Activated naive CD4-positive, alpha-beta T cell treated with anti-CD3 and anti-CD28 coated beads, Interleukin-2, amount 50 U/mL, for 72 hours (primary cell): Measurements from ENCODE around the gene ENTPD5. TPM values are rescaled to one million over a fixed set of nuclear protein-coding genes. Genes with fewer than 3 reads are reported as not detected.

Experiments used
- ATAC-seq, 2 donors: fragments of 150-1000 bp; cut with Tn5 transposase; 2 replicates each; pipeline ENCODE4 v1.10.0; 2021; ENCODE audit warnings: mild to moderate bottlenecking in 2 of 2, moderate library complexity in 2 of 2
- DNase-seq, 2 donors: peaks; one replicate each; pipeline ENCODE4 v3.0.0; 2021 to 2022; ENCODE audit warnings: low spot score in 2 of 2
- H3K27ac Mint-ChIP-seq, 2 donors: one replicate each; pipeline ENCODE4 v1.8.0; 2022; ENCODE audit warnings: mild to moderate bottlenecking in 2 of 2, mixed read lengths in 2 of 2
- H3K36me3 Mint-ChIP-seq, 2 donors: one replicate each; pipeline ENCODE4 v1.8.0; 2022; ENCODE audit warnings: mixed read lengths in 2 of 2
- H3K9me3 Mint-ChIP-seq, 2 donors: one replicate each; pipeline ENCODE4 v1.8.0; 2022; ENCODE audit warnings: mixed read lengths in 2 of 2
- total RNA-seq, 2 donors: library from RNA; stranded (reverse); gene quantifications; one replicate each; pipeline ENCODE4 v1.2.3, GENCODE V29; 2022

Gene ENTPD5
- total RNA-seq, 2 donors from 2014 or later = 3.1 to 14.4 TPM

DNA sequence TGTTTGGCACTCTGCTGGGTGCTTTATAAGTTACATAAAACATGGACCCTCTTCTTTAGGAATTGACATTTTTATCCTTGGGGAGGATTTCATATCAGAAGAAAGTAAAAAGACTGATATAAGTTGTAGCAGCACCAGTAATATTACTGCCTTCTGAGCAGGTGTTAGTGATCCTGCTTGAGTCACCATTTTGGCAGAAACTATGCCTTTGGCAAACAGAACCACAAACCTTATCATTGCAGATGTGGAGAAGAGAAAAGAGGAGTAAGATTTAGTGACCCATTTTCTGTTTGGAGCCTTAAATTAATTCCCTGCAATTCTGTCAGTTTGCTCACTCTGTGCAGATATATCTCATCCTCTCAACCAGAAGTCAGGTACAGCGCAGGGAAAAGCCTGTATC lies 109.4 kb downstream of the ENTPD5 start:
- no peak for DNase-seq
- H3K36me3 Mint-ChIP-seq = peaks cover 56 to 63% of the 10 kb centered on the region in 2 donors
- peaks cover 9 to 12% of the 10 kb centered on the region in 2 donors for H3K9me3 Mint-ChIP-seq
- H3K27ac Mint-ChIP-seq = peak overlapping the region; percentile 20 to 58
- ATAC-seq = no peak

Other genes starting within 250 kb of the ENTPD5 start
- 1 to 10 TPM; 6.4 to 9.6 TPM for gene PTGR2, start 167.5 kb downstream of the ENTPD5 start, total RNA-seq
- gene ZNF410, start 132.4 kb downstream of the ENTPD5 start, total RNA-seq = 10 to 100 TPM; 52.9 to 98.7 TPM
- gene FAM161B, start 69.2 kb downstream of the ENTPD5 start, total RNA-seq = 1 to 10 TPM; 1.5 to 4.3 TPM
- gene COQ6, start 69.0 kb downstream of the ENTPD5 start, total RNA-seq = 10 to 100 TPM; 20.7 to 29.4 TPM
- gene BBOF1, start 61 bp upstream of the ENTPD5 start, total RNA-seq = 1 to 10 TPM in 1 of 2 donors, under 1 TPM in 1; 0.64 to 1.4 TPM
- gene ALDH6A1, start 65.2 kb upstream of the ENTPD5 start, total RNA-seq = 10 to 100 TPM; 20.9 to 28.9 TPM
- 10 to 100 TPM; 12.0 to 29.7 TPM for gene LIN52, start 65.7 kb upstream of the ENTPD5 start, total RNA-seq
- gene VSX2, start 220.2 kb upstream of the ENTPD5 start, total RNA-seq = not detected